ENCODE data around the gene PREX1.

PREX1 gene

GRCh38 chr20:48839154-48839917 lies 11.5 kb upstream of the PREX1 start:
- DNase-seq (ENCODE audit: low spot score), result no peak
- no peak for TF ChIP-seq CTCF (IDR thresholded peaks at IDR 0.05; ENCODE audit: extremely low read depth, missing control alignments)

DNA sequence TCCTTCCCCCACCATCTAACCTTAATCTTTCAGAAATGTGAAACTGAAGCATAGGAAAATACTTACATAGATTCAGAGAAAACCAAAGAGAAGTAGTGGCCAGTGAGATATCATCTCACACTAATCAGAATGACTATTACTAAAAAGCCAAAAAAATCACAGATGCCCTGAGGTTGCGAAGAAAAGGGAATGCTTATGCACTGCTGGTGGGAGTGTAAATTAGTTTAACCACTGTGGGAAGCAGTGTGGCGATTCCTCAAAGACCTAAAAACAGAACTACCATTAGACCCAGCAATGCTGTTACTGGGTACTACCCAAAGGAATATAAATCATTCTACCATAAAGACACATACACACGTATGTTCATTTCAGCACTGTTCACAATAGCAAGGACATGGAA lies 9.2 kb upstream of the PREX1 start:
- no peak for DNase-seq (ENCODE audit: low spot score)
- TF ChIP-seq CTCF (IDR thresholded peaks at IDR 0.05; ENCODE audit: extremely low read depth, missing control alignments), result no peak

DNA sequence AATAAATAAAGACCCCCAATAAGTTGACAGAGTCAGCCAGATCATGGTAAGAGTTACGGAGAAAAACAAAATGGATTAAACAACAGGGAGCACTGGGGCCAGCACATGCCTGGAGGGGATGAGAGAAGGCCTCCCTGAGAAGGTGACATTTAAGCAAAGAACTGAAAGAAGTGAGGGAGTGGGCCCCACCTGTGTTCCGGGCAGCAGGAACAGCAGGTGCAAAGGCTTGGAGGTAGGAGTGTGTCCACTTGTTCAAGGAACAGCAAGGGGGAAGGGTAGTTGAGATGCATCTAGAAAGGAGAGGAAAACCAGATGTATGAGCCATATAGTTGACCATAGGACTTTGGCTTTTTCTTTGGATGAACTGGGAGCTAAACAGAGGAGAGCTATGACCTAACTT lies 7.6 kb upstream of the PREX1 start:
- no peak for TF ChIP-seq CTCF (IDR thresholded peaks at IDR 0.05; ENCODE audit: extremely low read depth, missing control alignments)

GRCh38 chr20:48834278-48834677 lies 6.5 kb upstream of the PREX1 start:
- no peak for DNase-seq (ENCODE audit: low spot score)
- no peak for TF ChIP-seq CTCF (IDR thresholded peaks at IDR 0.05; ENCODE audit: extremely low read depth, missing control alignments)

More for the DNA sequence above, 7.6 kb upstream of the PREX1 start:
- DNase-seq (ENCODE audit: low spot score), result no peak

- TF ChIP-seq CTCF (IDR thresholded peaks at IDR 0.05; ENCODE audit: extremely low read depth, missing control alignments), result no peak
- DNase-seq (ENCODE audit: low spot score), result no peak
Observed at GRCh38 chr20:48832405-48832730, 4.6 kb upstream of the PREX1 start.

DNA sequence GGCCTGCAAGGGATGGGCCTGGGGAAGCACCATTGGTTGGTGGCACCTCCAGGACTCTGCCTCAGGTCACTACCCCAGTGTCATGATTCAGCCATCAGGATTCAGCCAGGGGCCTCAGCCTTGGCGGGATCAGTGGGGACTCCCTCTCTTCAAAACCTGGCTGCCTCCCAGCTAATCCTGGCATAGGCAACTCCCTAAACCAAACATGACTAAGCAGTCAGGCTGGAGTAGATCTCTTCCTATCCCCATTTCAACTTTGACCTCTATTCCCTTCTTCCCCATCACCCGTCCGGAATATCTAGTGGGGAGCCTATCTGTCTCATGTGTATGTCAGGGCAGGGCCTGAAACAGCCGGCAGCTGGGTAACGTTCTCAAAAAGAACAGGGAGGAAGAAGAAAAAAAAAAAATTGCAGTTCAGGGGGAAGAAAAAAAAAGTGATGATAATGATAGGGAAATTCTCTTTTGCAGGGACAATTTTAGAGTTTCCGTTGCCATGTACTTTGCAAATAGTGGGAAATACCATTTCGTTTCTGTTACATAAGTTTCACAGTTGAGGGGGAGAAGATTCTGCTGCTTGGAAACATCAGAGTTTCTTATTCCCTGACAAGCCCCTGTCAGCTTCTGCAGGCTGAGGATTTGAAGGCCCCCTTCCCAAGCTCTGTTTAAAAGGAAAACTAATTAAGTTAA lies 4.1 kb upstream of the PREX1 start:
- DNase-seq (ENCODE audit: low spot score), result no peak
- TF ChIP-seq CTCF (IDR thresholded peaks at IDR 0.05; ENCODE audit: extremely low read depth, missing control alignments), result no peak

GRCh38 chr20:48830826-48831318 lies 3.1 kb upstream of the PREX1 start:
- no peak for DNase-seq (ENCODE audit: low spot score)
- no peak for TF ChIP-seq CTCF (IDR thresholded peaks at IDR 0.05; ENCODE audit: extremely low read depth, missing control alignments)

Measured in GM20000 (cell line).